GM10266 (cell line): Measurements from ENCODE around the gene SLC30A7.
"Not testable (repeated sequence)": the region's sequence is repeated elsewhere in the genome, so short reads cannot be mapped to it uniquely, and the experiment has no call there.

ENCODE experiments used
- DNase-seq: peaks from one replicate; pipeline ENCODE4 v3.0.0; 2012; ENCODE audit errors: extremely low spot score
- TF ChIP-seq, protein P1 (sequence below): IDR thresholded peaks from 2 replicates; pipeline ENCODE4 v1.5.1; 2012; ENCODE audit warnings: mild to moderate bottlenecking, low read depth; ENCODE audit not compliant: control insufficient read depth, insufficient read depth; ENCODE audit errors: missing control alignments

Gene SLC30A7, protein sequence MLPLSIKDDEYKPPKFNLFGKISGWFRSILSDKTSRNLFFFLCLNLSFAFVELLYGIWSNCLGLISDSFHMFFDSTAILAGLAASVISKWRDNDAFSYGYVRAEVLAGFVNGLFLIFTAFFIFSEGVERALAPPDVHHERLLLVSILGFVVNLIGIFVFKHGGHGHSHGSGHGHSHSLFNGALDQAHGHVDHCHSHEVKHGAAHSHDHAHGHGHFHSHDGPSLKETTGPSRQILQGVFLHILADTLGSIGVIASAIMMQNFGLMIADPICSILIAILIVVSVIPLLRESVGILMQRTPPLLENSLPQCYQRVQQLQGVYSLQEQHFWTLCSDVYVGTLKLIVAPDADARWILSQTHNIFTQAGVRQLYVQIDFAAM

DNA sequence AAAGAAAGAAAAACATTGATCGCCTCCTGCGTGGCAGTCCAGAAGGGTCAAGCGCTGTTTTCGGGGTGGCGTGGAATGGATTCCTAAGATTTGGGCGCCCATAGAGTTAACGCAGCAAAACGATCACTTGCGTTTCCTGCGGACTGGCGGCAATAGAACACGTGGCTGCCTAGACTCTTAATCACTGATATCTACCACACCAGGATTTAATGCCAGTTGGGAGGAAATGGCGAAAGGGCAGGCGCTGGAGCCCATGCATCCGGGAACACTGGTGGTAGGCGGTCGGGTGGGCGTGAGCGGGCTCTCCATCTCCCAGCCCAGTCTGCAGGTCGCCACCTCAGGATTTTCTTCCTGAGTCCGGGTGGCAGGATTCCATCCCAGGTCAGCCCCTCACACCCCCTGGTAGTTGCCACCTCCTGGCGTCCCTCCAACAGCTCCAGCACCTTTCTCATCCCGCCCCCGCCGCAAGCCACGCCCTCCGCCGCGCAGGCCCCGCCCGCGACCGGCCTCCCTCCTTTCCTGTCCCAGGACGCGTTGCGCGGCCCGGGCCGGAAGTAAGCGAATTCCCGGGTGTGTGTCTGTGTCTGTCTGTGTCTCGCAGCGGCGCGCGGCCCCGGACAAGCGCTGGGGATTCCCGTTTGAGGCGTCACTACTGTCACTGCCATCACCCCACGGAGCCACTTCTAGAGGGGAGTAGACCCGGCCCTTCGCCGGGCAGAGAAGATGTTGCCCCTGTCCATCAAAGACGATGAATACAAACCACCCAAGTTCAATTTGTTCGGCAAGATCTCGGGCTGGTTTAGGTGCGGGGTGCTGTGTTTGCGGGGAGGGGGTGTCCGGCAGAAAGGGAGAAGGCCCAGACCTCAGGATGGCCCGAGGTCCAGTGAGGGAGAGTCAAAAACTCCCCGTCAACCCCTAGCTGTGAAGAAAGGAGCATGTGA, at the start of gene SLC30A7:
Gene SLC30A7 (plus strand): TSS at position 551 of the 941 bp plus-strand sequence. CDS start 173 bp downstream, at position 724.
- TF ChIP-seq, protein P1, sequence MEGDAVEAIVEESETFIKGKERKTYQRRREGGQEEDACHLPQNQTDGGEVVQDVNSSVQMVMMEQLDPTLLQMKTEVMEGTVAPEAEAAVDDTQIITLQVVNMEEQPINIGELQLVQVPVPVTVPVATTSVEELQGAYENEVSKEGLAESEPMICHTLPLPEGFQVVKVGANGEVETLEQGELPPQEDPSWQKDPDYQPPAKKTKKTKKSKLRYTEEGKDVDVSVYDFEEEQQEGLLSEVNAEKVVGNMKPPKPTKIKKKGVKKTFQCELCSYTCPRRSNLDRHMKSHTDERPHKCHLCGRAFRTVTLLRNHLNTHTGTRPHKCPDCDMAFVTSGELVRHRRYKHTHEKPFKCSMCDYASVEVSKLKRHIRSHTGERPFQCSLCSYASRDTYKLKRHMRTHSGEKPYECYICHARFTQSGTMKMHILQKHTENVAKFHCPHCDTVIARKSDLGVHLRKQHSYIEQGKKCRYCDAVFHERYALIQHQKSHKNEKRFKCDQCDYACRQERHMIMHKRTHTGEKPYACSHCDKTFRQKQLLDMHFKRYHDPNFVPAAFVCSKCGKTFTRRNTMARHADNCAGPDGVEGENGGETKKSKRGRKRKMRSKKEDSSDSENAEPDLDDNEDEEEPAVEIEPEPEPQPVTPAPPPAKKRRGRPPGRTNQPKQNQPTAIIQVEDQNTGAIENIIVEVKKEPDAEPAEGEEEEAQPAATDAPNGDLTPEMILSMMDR, result no peak
- peak; percentile 82 for DNase-seq

DNA sequence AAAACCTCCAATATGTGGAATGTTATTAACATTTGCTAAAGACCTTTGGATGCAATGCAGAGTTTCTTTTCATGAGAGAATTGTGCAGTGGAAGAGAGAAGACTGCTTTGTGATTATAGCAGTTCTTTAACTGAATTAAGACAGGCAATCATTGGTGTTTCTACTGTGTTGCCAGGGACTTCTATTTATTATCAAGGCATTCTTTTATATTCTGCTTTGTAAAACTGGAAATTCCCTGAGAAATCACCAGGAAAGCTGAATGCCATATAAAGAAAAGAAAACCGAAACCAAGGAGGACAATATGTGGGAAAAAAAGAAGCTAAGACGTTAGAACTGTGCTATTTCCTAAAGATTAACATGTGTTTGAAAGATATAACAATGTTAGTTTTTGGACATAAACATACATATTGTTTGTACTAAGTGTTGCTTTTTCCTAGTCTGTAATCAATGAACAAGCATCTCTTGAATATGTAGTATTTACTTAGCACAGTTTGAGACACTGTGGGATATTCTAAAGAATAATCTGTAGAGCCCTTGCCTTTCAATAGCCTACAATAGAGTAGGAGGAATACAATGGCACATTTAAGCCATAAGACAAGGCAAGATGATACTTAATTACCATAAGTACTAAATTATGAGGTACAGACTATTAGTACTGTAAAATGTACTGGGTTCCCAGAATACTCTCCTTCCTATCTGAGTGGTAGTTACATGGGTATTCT, 48.4 kb upstream of the SLC30A7 start:
- TF ChIP-seq, protein P1, result no peak
- DNase-seq, result no peak

DNA sequence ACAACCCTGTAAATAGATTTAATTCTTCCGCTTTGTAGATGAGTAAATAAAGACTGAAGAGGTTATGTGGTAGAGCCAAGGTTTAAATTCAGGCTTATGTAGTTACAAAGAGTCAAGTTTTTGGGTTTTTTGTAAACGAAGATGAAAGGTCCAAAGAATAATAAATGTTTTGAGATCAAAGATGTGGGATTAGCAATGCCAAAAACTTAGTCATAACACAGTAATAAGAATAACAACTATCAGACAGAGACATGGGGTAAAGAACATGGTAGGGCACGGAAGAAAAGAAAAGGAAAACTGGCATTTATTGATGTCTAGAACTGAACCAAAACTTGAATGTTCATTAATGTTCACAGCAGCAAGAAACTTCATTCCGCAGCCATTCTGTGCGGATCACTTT, 44.2 kb upstream of the SLC30A7 start:
- DNase-seq, result no peak
- TF ChIP-seq, protein P1, result no peak

DNA sequence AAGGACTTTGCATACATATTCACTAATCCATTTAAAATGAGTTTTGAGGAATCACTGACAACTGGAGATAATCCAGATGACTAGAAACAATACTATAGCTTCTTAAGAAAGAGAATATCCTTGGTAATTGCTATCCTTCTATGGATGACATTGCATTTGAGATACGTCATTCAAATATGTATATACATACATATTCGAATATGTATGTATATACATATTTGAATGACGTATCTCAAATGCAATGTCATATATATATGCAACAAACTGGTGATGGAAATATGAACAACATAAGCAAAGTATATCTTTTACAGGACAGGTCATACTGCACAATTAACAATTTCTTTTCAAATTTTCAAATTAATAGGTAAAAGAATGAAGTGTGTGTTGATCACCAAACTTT, 42.9 kb upstream of the SLC30A7 start:
- DNase-seq, result no peak
- TF ChIP-seq, protein P1, result no peak

DNA sequence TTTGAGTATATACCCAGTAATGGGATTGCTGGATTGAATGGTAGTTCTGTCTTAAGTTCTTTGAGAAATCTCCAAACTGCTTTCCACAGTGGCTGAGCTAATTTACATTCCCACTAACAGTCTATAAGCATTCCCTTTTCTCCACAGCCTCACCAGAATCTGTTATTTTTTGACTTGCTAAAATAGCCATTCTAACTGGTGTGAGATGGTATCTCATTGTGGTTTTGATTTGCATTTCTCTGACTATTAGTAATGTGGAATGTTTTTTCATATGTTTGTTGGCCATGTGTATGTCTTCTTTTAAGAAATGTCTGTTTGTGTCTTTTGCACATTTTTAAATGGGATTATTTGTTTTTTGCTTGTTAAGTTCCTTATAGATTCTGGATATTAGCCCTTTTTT, 40.8 kb upstream of the SLC30A7 start:
- not testable (repeated sequence) for DNase-seq

DNA sequence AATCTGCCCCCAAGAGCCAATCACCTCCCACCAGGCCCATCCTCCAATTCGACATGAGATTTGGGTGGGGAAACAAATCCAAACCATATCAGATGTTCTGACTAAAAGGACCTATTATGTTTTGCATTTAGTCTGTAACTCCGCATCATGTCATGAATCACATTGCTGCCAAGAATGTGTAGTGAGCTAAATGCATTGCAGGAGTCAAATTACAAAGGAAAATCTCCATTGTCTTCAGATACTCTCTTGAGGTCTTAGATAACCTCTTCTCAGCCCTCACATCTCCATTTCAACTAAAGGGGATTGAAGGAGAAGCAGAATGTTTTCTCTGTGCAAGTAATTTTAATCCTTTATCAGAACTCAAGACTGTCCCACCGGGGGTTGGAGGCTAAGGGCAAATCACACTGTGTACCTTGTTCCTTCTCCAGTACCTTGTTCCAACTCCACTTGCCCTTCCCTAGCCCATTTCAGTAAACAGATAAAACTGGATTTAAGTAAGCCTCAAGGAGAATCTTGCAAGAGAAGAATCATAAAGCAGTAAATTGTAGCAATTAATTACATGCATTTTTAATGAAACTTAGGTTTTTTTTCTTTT, 35.4 kb upstream of the SLC30A7 start:
- no peak for DNase-seq
- TF ChIP-seq, protein P1, result no peak

DNA sequence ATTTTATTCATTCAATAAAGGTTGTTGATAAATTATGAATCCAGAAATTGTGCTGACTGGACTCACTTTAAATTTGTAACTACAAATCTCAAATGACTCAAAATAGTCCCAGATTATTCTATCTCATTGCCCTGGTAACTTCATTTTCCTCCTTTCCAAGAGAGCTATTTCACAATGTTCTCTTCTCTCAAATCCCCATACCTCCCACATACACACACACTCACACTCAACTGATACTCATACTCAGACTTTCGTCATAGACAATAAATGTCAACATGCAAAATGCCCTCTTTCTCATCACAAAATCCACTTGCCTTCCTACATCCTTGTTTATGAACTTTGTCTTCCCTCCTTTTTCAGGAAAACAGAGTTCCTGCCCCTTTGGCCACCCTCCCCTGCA, 34.5 kb upstream of the SLC30A7 start:
- DNase-seq, result no peak
- TF ChIP-seq, protein P1, result no peak
